NCI-H345 (cell line): ENCODE data around the gene NUB1.
A peak's percentile ranks its signal among the peaks of the same experiment; 100 is the strongest.

Experiments used
- DNase-seq: peaks from one replicate; lab custom pipeline; 2025; lab: John Stamatoyannopoulos, UW

NUB1 gene

GRCh38 chr7:151314401-151314800, 27.2 kb upstream of the NUB1 start:
- DNase-seq = no peak

DNA sequence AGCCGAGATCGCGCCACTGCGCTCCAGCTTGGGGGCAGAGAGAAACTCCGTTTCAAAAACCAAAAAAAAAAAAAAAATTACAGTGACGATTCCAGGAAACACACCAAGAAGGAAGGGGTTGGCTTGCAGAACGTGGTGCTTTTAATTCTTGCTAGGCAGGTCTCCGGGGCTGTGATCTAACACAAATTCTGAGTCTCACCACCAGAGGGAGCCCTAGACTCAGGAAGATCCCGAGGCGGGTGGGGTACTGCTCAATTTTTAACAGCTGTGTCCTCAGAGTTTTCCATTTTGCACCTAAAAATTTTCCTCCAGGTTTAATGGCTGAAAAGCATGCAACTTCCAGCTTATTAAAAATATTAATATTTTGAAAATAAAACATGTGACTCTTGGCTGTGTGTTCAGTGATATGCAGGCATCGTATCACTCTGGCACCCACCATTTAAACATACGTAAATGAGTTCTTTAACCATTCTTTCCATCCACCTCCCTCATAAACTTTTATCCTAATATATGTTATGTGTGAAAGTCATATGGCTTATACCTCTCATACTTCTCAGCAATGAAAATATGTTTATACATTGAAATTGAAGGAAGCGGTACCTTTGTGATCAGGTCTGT, 26.5 kb upstream of the NUB1 start:
- peak; percentile 63 for DNase-seq

- no peak for DNase-seq
These were observed 24.7 kb upstream of the NUB1 start for GRCh38 chr7:151316896-151317295.

DNA sequence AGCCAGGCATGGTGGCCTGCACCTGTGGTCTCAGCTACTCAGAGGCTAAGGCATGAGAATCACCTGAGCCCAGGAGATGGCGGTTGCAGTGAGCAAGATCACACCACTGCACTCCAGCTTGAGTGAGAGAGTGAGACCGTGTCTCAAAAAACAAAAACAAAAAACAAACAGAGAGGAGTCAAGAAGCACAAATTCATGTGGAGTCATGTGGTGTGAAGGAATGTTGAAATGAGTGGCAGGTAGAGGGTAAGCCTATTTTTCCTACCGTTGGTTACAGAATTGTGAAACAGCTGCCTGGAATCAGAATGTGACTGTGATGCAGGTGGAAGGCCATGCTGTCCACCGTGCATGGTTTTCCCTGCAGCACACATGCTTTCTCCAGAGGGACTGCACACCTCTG, 23.7 kb upstream of the NUB1 start:
- DNase-seq = no peak

DNA sequence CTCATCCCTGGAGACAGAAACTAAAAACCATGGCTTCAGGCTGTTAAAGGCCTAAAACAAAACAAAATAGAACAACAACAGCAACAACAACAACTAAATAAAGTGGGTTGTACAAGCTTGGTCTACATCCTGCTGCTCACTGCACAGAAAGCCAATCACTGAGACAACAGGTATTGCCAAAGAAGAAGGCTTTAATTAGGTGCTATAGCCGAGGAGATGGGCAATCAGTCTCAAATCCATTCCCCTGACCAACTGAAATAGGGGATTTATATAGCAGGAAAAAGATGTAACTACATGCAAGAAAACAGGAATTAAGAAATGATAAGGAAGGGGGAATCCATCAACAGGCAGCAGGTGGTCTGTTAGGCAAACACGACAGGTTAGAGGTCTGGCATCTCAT, 22.4 kb upstream of the NUB1 start:
- no peak for DNase-seq

GRCh38 chr7:151320263-151320845, 21.3 kb upstream of the NUB1 start:
- no peak for DNase-seq

GRCh38 chr7:151321341-151321740, 20.3 kb upstream of the NUB1 start:
- DNase-seq = no peak

DNA sequence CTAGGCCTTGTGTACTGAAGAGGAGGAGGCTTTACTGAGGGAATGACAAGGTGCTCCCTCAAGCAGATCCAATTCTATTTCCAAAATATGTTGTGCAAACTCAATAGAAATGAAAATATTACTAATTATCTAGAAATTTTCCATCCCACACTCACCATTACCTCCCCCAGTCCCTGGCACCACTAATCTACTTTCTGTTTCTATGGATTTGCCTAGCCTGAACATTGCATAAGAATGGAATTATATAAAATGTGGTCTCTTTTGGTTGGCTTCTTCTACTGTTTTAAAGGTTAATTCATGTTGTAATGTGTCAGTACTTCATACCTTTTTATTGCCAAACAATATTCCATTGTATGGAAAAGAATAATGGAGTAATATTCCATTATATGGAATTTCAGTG, 18.7 kb upstream of the NUB1 start:
- no peak for DNase-seq

DNA sequence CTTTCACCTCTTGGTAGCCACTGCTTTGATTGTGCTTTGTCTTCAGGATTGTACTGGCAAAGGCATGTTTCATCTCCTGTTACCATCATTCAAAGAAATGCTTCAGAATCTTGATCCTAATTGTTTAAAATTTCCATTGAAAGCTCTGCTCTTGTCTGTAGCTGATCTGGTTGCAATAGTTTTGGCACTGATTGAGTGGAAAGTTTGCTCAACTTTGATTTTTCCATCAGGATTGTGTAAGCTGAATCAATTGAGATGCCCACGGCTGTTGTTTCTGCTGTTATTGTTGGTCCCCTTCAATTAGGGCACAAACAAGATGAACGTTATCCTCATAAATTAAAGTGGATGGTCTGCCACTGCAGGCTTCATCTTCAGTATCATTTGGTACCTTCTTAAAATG, 14.6 kb upstream of the NUB1 start:
- no peak for DNase-seq

GRCh38 chr7:151327659-151328058, 14.0 kb upstream of the NUB1 start:
- DNase-seq = no peak

- no peak for DNase-seq
These were observed 11.4 kb upstream of the NUB1 start for GRCh38 chr7:151330181-151330580.

DNA sequence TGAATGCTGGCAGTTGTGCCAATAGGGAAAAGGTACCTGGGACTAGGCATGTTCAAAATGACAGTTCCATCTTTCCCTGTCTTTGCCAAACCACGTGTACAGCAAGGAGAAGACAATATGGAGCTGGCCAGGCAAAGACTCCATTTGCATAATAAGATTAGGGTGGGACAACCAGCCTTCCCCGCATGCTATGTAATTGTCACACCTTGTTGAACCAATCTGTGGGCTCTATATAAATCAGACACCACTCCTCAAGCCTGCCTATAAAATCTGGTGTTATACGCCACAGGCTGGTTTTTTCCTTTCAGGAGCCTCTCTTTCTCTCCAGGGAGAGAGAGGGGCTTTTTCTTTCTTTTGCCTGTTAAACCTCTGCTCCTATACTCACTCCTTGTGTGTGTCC, 11.0 kb upstream of the NUB1 start:
- no peak for DNase-seq

GRCh38 chr7:151334628-151335027, 7.0 kb upstream of the NUB1 start:
- DNase-seq = no peak

- no peak for DNase-seq
These were observed 5.4 kb upstream of the NUB1 start for GRCh38 chr7:151336027-151336708.

DNA sequence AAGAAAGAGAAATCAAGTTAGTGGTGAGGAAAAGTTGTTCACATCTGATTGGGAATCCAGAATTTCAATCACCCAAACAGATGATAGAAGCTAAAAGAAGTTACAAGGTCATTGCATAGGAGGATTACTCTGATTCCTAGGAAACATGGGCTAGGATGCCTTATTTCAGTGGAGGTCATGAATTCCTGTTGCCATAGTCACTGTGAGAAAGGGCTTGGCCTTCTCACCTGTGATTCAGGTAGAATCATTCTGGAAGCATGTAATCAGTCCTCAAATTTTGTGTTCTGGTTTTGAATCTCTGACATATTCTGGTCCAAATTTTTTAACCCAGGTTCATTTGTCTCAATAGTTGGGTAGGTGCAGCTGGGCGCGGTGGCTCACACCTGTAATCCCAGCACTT, 4.3 kb upstream of the NUB1 start:
- no peak for DNase-seq

- DNase-seq = no peak
These were observed 2.8 kb upstream of the NUB1 start for GRCh38 chr7:151338809-151339208.

DNA sequence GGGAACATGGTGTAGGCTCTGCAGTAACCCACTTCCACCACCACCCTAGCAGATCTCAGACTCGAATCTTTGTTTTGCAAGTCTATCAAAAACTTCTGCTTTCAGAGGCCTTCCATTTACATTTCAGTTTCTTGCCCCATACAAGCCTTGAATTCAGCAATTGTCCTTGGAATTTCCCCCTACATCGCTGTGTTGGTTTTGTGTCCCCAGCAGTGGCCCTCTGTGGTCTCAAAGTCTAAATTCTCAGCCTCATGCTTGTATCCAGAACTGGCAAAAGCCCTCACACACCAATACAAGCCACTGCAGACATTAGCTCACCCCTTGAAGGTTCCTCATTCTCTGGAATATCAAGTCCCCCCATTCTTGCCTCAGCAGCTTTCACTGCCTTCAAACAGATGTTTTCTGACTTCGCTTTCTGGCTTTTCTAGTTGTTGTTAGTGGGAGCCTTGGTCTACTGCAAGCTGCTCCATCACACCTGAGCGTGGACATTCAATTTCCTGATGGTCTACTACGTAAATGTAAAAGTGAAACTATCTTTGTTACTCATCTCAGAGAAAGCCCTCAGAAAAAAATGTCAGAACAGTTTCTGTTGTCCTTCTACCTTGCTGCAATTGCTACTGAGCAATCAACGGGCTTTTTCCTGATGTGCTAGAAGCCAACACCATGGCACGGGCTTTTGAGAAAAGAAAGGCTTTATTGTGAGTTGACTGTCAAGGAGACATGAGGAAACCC, 1.8 kb upstream of the NUB1 start:
- DNase-seq = no peak

DNA sequence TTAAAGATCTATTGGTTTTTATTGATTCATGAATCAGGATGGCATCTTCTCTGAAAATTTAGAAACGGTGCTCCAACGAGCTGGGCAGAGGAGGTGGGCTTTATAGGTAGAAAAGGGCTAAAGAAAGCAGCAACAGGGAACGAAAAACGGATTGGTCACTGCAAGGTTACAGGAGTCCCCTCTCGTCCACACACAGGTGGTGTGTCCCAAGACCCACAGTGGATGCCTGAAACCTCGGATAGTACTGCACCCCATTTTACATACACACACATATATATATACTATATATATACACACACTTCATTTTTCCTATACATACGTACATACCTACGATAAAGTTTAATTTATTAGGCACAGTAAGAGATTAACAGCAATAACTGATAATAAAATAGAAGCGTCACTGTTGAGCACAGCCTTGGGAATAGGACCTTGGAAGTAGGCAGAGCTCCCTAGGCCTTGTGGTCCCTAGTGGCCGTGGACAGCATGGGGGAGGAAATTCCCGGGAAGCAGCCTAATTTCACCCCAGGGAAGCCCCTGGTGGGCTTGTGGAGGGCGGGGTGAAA, 737 bp upstream of the NUB1 start:
- DNase-seq = no peak

DNA sequence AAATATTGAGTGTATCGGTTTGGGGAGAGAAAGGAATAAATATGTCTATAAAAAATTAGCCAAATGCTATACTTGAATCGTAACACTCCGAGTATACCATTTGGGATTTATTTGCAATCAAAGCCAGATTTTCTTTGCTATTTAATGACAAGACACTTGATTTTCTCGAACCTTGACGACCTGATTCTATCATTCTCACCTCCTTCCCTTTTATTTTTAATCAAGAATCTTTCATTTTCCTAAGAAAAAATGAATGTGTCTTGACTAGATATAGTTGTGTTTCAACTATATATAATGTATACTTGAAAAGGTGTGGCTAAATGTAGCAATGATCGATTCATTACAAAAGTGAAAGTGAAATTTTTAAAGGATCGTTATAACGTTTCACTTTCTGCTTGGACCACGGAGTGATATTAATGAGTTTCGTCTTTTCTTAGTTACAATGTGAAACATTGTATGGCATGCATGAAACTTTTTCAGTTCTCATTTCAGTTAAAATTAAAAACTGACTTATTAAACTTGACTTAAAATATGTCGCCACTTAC, 562 bp downstream of the NUB1 start:
- DNase-seq = no peak

GRCh38 chr7:151342811-151343210, 1.2 kb downstream of the NUB1 start:
- DNase-seq = no peak

DNA sequence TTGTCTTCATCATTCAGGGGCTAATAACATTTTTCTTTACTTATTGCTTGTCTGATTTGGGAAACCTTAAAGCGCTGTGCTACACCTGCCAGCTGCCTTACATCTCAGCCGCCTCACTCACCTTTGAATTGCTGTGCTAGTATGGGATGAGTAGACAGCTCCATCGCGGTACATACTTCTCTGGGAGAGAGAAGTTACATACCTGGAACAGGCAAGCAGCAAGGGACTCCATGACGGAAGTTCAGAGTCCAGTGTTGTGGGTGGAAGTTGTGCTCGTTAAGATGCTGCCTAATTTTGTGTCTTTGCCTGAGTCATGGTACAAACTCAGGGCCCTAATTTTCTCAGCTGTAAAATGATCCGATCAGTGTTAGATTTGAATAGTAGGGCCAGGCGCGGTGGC, 1.9 kb downstream of the NUB1 start:
- DNase-seq = no peak
